Gastrocnemius medialis (tissue), 4 donors: ENCODE results near the gene ZNF750. TPM values are rescaled to one million over a fixed set of nuclear protein-coding genes. Genes with fewer than 3 reads are reported as not detected.

ENCODE experiments used
- ATAC-seq, 2 donors: fragments of 150-250 bp; one replicate each; pipeline ENCODE4 v1.9.1; 2016
- DNase-seq, 2 donors: peaks; one replicate each; pipeline ENCODE4 v3.0.0-alpha.2; 2019
- H3K27ac ChIP-seq, 4 donors: fragments of 200-600 bp; sonication (generic); 1 replicate in 1 of 4; 2 replicates in 3 of 4; pipeline ENCODE4 v1.5.1; 2016 to 2018; ENCODE audit warnings: mild to moderate bottlenecking in 2 of 4, moderate library complexity in 1 of 4
- H3K27me3 ChIP-seq, 3 donors: fragments of 200-600 bp; sonication (generic) in 2 of 3; 1 replicate in 1 of 3; 2 replicates in 2 of 3; pipeline versions ENCODE4 v1.5.1 to v1.6.0; 2016 to 2019; ENCODE audit warnings: mild to moderate bottlenecking in 1 of 3, moderate library complexity in 1 of 3
- H3K36me3 ChIP-seq, 2 donors: fragments of 200-600 bp; sonication (generic) in 1 of 2; one replicate each; pipeline ENCODE4 v1.5.1; 2017 to 2018
- H3K4me1 ChIP-seq, 2 donors: fragments of 200-600 bp; sonication (generic) in 1 of 2; one replicate each; pipeline ENCODE4 v1.5.1; 2016 to 2017; ENCODE audit warnings: mild to moderate bottlenecking in 2 of 2
- H3K4me3 ChIP-seq, 4 donors: fragments of 200-600 bp; sonication (generic) in 3 of 4; 1 replicate in 1 of 4; 2 replicates in 3 of 4; pipeline ENCODE4 v1.5.1; 2016 to 2019; ENCODE audit warnings: mild to moderate bottlenecking in 2 of 4
- H3K9me3 ChIP-seq, 3 donors: fragments of 200-600 bp; sonication (generic) in 2 of 3; 1 replicate in 1 of 3; 2 replicates in 2 of 3; pipeline ENCODE4 v1.5.1; 2016 to 2019
- CTCF ChIP-seq, 5 experiments: fragments of 450-650 bp in 3 of 5; fragments of 200-600 bp in 2 of 5; sonication (generic) in 2 of 5; IDR thresholded peaks in 4 of 5; conservative IDR thresholded peaks in 1 of 5; 1 replicate in 4 of 5; 2 replicates in 1 of 5; pipeline ENCODE4 v1.5.1; 2016 to 2019; ENCODE audit warnings: antibody characterized with exemption in 5 of 5, mild to moderate bottlenecking in 3 of 5, moderate library complexity in 3 of 5
- POLR2A ChIP-seq, 2 donors: fragments of 450-650 bp; IDR thresholded peaks; one replicate each; pipeline ENCODE4 v1.6.1; 2017; ENCODE audit warnings: antibody characterized with exemption in 2 of 2, mild to moderate bottlenecking in 2 of 2, moderate library complexity in 2 of 2
- in situ Hi-C, 4 donors: fragments of 200-750 bp; cut with MboI; loops; one replicate each; pipeline versions ENCODE4 v1.15.0 to v1.8.0; 2017; ENCODE audit warnings: low sequenced_read_pairs in 4 of 4
- intact Hi-C: fragments of 100-400 bp; cut with DNase I; formaldehyde crosslinking; loops from one replicate; pipeline ENCODE4 v1.15.1; 2023; ENCODE audit warnings: low total_unique reads
- total RNA-seq, 4 donors: library from RNA; depleted of rRNA; stranded (reverse); fragments of >200 nt; gene quantifications; one replicate each; pipeline versions ENCODE4 v1.1.0 to v1.2.3, GENCODE V29; 2016

The ZNF750 gene
- total RNA-seq, 4 donors from 2014 or later: 2.5 to 17.8 (median 11.7) TPM

- Histone ChIP-seq H3K4me1 (peaks cover 0 to 2% of the 10 kb centered on the region in 2 donors), H3K36me3 (peaks cover 0 to 7% of the 10 kb centered on the region in 2 donors), H3K4me3 (no peak overlapping the region), H3K9me3 (no peaks in the 10 kb centered on the region), H3K27me3 (no peaks in the 10 kb centered on the region), H3K27ac (no peak overlapping the region)
- ATAC-seq (no peak), DNase-seq (no peak)
- intact Hi-C loops (no loop called here), in situ Hi-C loops (no loop called here)
- TF ChIP-seq POLR2A (IDR thresholded peaks at IDR 0.05): no peak
- no peak for TF ChIP-seq CTCF (IDR thresholded peaks at IDR 0.05 in 4 of 5, conservative IDR thresholded peaks at IDR 0.05 in 1 of 5)
Measured at GRCh38 chr17:82810644-82811430, 29.0 kb downstream of the ZNF750 start.

- no peak for DNase-seq
- peaks cover 0 to 7% of the 10 kb centered on the region in 2 donors for H3K36me3 ChIP-seq
- intact Hi-C loops (no loop called here), in situ Hi-C loops (no loop called here)
- no peaks in the 10 kb centered on the region for H3K9me3 ChIP-seq
- H3K4me1 ChIP-seq: peaks cover 14 to 17% of the 10 kb centered on the region in 2 donors
- TF ChIP-seq POLR2A (IDR thresholded peaks at IDR 0.05) (no peak), CTCF (IDR thresholded peaks at IDR 0.05 in 4 of 5, conservative IDR thresholded peaks at IDR 0.05 in 1 of 5) (no peak)
- no peak overlapping the region for H3K27ac ChIP-seq
- no peaks in the 10 kb centered on the region for H3K27me3 ChIP-seq
- no peak for ATAC-seq
- no peak overlapping the region for H3K4me3 ChIP-seq
Measured at GRCh38 chr17:82808921-82809905, 30.6 kb downstream of the ZNF750 start.

- DNase-seq (no peak), ATAC-seq (no peak)
- no peak overlapping the region for H3K4me3 ChIP-seq
- no peaks in the 10 kb centered on the region for H3K9me3 ChIP-seq
- TF ChIP-seq CTCF (IDR thresholded peaks at IDR 0.05 in 4 of 5, conservative IDR thresholded peaks at IDR 0.05 in 1 of 5): no peak
- no peak for TF ChIP-seq POLR2A (IDR thresholded peaks at IDR 0.05)
- peaks cover 16 to 22% of the 10 kb centered on the region in 2 donors for H3K4me1 ChIP-seq
- in situ Hi-C loops: no loop called here
- H3K27ac ChIP-seq: peak overlapping the region in 1 of 4 donors; percentile 91
- intact Hi-C loops: no loop called here
- H3K27me3 ChIP-seq: no peaks in the 10 kb centered on the region
- H3K36me3 ChIP-seq: peaks cover 0 to 7% of the 10 kb centered on the region in 2 donors
Measured at GRCh38 chr17:82808006-82808405, 31.8 kb downstream of the ZNF750 start.

- intact Hi-C loops: no loop called here
- no peaks in the 10 kb centered on the region for H3K27me3 ChIP-seq
- in situ Hi-C loops: no loop called here
- DNase-seq: no peak
- peaks cover 0 to 7% of the 10 kb centered on the region in 2 donors for H3K36me3 ChIP-seq
- peak overlapping the region in 2 of 4 donors; percentile 40 to 91 for H3K27ac ChIP-seq
- H3K4me3 ChIP-seq: no peak overlapping the region
- no peak for ATAC-seq
- TF ChIP-seq POLR2A (IDR thresholded peaks at IDR 0.05) (no peak), CTCF (IDR thresholded peaks at IDR 0.05 in 4 of 5, conservative IDR thresholded peaks at IDR 0.05 in 1 of 5) (no peak)
- peaks cover 16 to 22% of the 10 kb centered on the region in 2 donors for H3K4me1 ChIP-seq
- H3K9me3 ChIP-seq: no peaks in the 10 kb centered on the region
Measured at GRCh38 chr17:82807562-82807961, 32.3 kb downstream of the ZNF750 start.
